Fibroblast of skin of left biceps (primary cell): ENCODE data around the gene OLFML2B.
"Not testable (repeated sequence)": the region's sequence is repeated elsewhere in the genome, so short reads cannot be mapped to it uniquely, and the experiment has no call there.

Experiments used
- DNase-seq, 2 experiments: peaks; one replicate each; pipeline ENCODE4 v3.0.0-alpha.2; 2013; ENCODE audit warnings: low read depth in 2 of 2

The OLFML2B gene

GRCh38 chr1:162035241-162035640 lies 11.6 kb upstream of the OLFML2B start:
- no peak for DNase-seq

- no peak for DNase-seq
Measured at GRCh38 chr1:162033428-162033827, 9.8 kb upstream of the OLFML2B start.

- no peak for DNase-seq
Measured at GRCh38 chr1:162030759-162031280, 7.2 kb upstream of the OLFML2B start.

- DNase-seq = no peak
Measured at GRCh38 chr1:162029157-162029556, 5.5 kb upstream of the OLFML2B start.

- no peak for DNase-seq
Measured at GRCh38 chr1:162028726-162029125, 5.1 kb upstream of the OLFML2B start.

- no peak for DNase-seq
Measured at GRCh38 chr1:162026881-162027280, 3.2 kb upstream of the OLFML2B start.

- no peak for DNase-seq
Measured at GRCh38 chr1:162025541-162025940, 1.9 kb upstream of the OLFML2B start.

GRCh38 chr1:162023181-162023546 lies 505 bp downstream of the OLFML2B start:
- no peak for DNase-seq

- no peak for DNase-seq
Measured at GRCh38 chr1:162022626-162023025, 1.0 kb downstream of the OLFML2B start.

GRCh38 chr1:162021124-162021523 lies 2.5 kb downstream of the OLFML2B start:
- no peak for DNase-seq

- no peak for DNase-seq
Measured at GRCh38 chr1:162020150-162020549, 3.5 kb downstream of the OLFML2B start.

- DNase-seq = no peak
Measured at GRCh38 chr1:162019446-162019845, 4.2 kb downstream of the OLFML2B start.

- DNase-seq = peak; percentile 60 to 69
Measured at GRCh38 chr1:162019006-162019405, 4.7 kb downstream of the OLFML2B start.

- DNase-seq = no peak
Measured at GRCh38 chr1:162018418-162018817, 5.3 kb downstream of the OLFML2B start.

- not testable (repeated sequence) for DNase-seq
Measured at GRCh38 chr1:162017791-162018190, 5.9 kb downstream of the OLFML2B start.

- DNase-seq = no peak
Measured at GRCh38 chr1:162016631-162017030, 7.0 kb downstream of the OLFML2B start.

- DNase-seq = no peak
Measured at GRCh38 chr1:162015196-162015595, 8.5 kb downstream of the OLFML2B start.

GRCh38 chr1:162014202-162014601 lies 9.5 kb downstream of the OLFML2B start:
- no peak for DNase-seq

- DNase-seq = no peak
Measured at GRCh38 chr1:162013289-162013688, 10.4 kb downstream of the OLFML2B start.

- DNase-seq = no peak
Measured at GRCh38 chr1:162011337-162012012, 12.2 kb downstream of the OLFML2B start.

GRCh38 chr1:162010175-162010506 lies 13.5 kb downstream of the OLFML2B start:
- DNase-seq = no peak

GRCh38 chr1:162009501-162010174 lies 14.0 kb downstream of the OLFML2B start:
- no peak for DNase-seq

- DNase-seq = no peak
Measured at GRCh38 chr1:162008799-162009198, 14.9 kb downstream of the OLFML2B start.

GRCh38 chr1:162007466-162007865 lies 16.2 kb downstream of the OLFML2B start:
- DNase-seq = no peak
